ENCODE data around the gene PEX5.

GRCh38 chr12:7150356-7150755 lies 39.1 kb upstream of the PEX5 start:
- TF ChIP-seq CTCF (IDR thresholded peaks at IDR 0.05) (no peak), POLR2AphosphoS5 (IDR thresholded peaks at IDR 0.05) (no peak)

Data from transverse colon (tissue), 4 donors.